Liver (tissue), 9 donors: ENCODE data around the gene TMBIM6. TPM values are rescaled to one million over a fixed set of nuclear protein-coding genes. Genes with fewer than 3 reads are reported as not detected.

Experiments used
- DNase-seq: peaks from one replicate; pipeline ENCODE4 v3.0.0-alpha.2; 2017; ENCODE audit warnings: low spot score
- H3K27ac ChIP-seq, 2 donors: one replicate each; pipeline ENCODE4 v1.7.0; 2013; ENCODE audit warnings: inconsistent platforms in 2 of 2, low read length in 2 of 2, control low read depth in 1 of 2, low read depth in 1 of 2, mild to moderate bottlenecking in 1 of 2
- H3K27me3 ChIP-seq, 4 donors: one replicate each; pipeline versions ENCODE4 v1.6.1 to v1.7.0; 2013; ENCODE audit warnings: low read length in 3 of 4, inconsistent platforms in 1 of 4, mild to moderate bottlenecking in 1 of 4, moderate library complexity in 1 of 4; ENCODE audit not compliant: control insufficient read depth in 4 of 4, insufficient read depth in 4 of 4
- H3K36me3 ChIP-seq, 4 donors: one replicate each; pipeline versions ENCODE4 v1.6.1 to v1.7.0; 2013; ENCODE audit warnings: low read length in 3 of 4, mild to moderate bottlenecking in 3 of 4, low read depth in 1 of 4, moderate library complexity in 1 of 4; ENCODE audit not compliant: control insufficient read depth in 4 of 4, insufficient read depth in 3 of 4
- H3K4me1 ChIP-seq, 4 donors: one replicate each; pipeline versions ENCODE4 v1.6.1 to v1.7.0; 2013; ENCODE audit warnings: low read length in 3 of 4, mild to moderate bottlenecking in 3 of 4, moderate library complexity in 1 of 4; ENCODE audit not compliant: control insufficient read depth in 4 of 4, insufficient read depth in 4 of 4
- H3K4me3 ChIP-seq, 3 donors: one replicate each; pipeline versions ENCODE4 v1.6.1 to v1.7.0; 2013; ENCODE audit warnings: low read length in 3 of 3, control low read depth in 1 of 3, low read depth in 1 of 3, mild to moderate bottlenecking in 1 of 3
- H3K9ac ChIP-seq, 2 donors: one replicate each; pipeline ENCODE4 v1.7.0; 2013; ENCODE audit warnings: low read length in 2 of 2, mild to moderate bottlenecking in 2 of 2, moderate library complexity in 2 of 2, control low read depth in 1 of 2, low read depth in 1 of 2
- H3K9me3 ChIP-seq, 4 donors: one replicate each; pipeline versions ENCODE4 v1.6.1 to v1.7.0; 2013; ENCODE audit warnings: low read length in 3 of 4; ENCODE audit not compliant: control insufficient read depth in 4 of 4
- EGR1 ChIP-seq, 2 donors: IDR thresholded peaks; 2 replicates each; pipeline ENCODE4 v1.6.1; 2016 to 2018; ENCODE audit warnings: antibody characterized with exemption in 2 of 2, low read depth in 2 of 2
- FOXA1 ChIP-seq: IDR thresholded peaks from 2 replicates; pipeline ENCODE4 v1.6.1; 2016; ENCODE audit warnings: antibody characterized with exemption
- FOXA2 ChIP-seq: IDR thresholded peaks from 2 replicates; pipeline ENCODE4 v1.6.1; 2016; ENCODE audit warnings: antibody characterized with exemption
- GABPA ChIP-seq, 2 donors: IDR thresholded peaks in 1 of 2; conservative IDR thresholded peaks in 1 of 2; 2 replicates each; pipeline ENCODE4 v1.6.1; 2016; ENCODE audit warnings: antibody characterized with exemption in 2 of 2, mild to moderate bottlenecking in 1 of 2, moderate library complexity in 1 of 2
- HNF4A ChIP-seq, 2 donors: conservative IDR thresholded peaks; 2 replicates each; pipeline ENCODE4 v1.6.1; 2016; ENCODE audit warnings: antibody characterized with exemption in 2 of 2, mild to moderate bottlenecking in 2 of 2
- JUND ChIP-seq, 2 donors: IDR thresholded peaks; 2 replicates each; pipeline ENCODE4 v1.6.1; 2016; ENCODE audit warnings: antibody characterized with exemption in 2 of 2
- MAX ChIP-seq: IDR thresholded peaks from 2 replicates; pipeline ENCODE4 v1.6.1; 2016; ENCODE audit warnings: antibody characterized with exemption
- NR2F2 ChIP-seq: IDR thresholded peaks from 2 replicates; pipeline ENCODE4 v1.6.1; 2016; ENCODE audit warnings: antibody characterized with exemption
- RAD21 ChIP-seq, 2 donors: IDR thresholded peaks; 2 replicates each; pipeline ENCODE4 v1.6.1; 2016; ENCODE audit warnings: antibody characterized with exemption in 2 of 2, mild to moderate bottlenecking in 2 of 2
- REST ChIP-seq: IDR thresholded peaks from 2 replicates; pipeline ENCODE4 v1.6.1; 2016; ENCODE audit warnings: antibody characterized with exemption, mild to moderate bottlenecking
- RXRA ChIP-seq, 2 donors: IDR thresholded peaks; 2 replicates each; pipeline ENCODE4 v1.6.1; 2017 to 2018; ENCODE audit warnings: antibody characterized with exemption in 2 of 2, mild to moderate bottlenecking in 1 of 2
- SP1 ChIP-seq: IDR thresholded peaks from 2 replicates; pipeline ENCODE4 v1.6.1; 2018; ENCODE audit warnings: antibody characterized with exemption, mild to moderate bottlenecking
- TAF1 ChIP-seq: conservative IDR thresholded peaks from 2 replicates; pipeline ENCODE4 v1.6.1; 2016; ENCODE audit warnings: antibody characterized with exemption, mild to moderate bottlenecking
- YY1 ChIP-seq: IDR thresholded peaks from 2 replicates; pipeline ENCODE4 v1.6.1; 2016; ENCODE audit warnings: antibody characterized with exemption, mild to moderate bottlenecking
- WGBS: extraction: QIAGEN DNeasy Blood & Tissue Kit; methylation state at CpG from one replicate; pipeline ENCODE4 v1.1.7; 2013; 5-methylcytosine and 5-hydroxymethylcytosine counted together
- polyA plus RNA-seq, 2 donors: library from polyadenylated mRNA; stranded (reverse) in 1 of 2; unstranded in 1 of 2; fragments of 200-250 nt in 1 of 2; fragments of >200 nt in 1 of 2; fragmentation: Nextera tagmentation in 1 of 2; extraction: Ambion mirVana in 1 of 2; gene quantifications; one replicate each; pipeline versions ENCODE4 v1.2.1 to v1.2.3, GENCODE V29; 2013 to 2015
- total RNA-seq, 2 donors: library from RNA; depleted of rRNA; stranded (reverse); fragments of >200 nt; gene quantifications; one replicate each; pipeline ENCODE4 v1.2.3, GENCODE V29; 2014
- TF ChIP-seq, protein P1 (sequence below): fragments of 150-350 bp; IDR thresholded peaks from 2 replicates; pipeline ENCODE4 v1.5.1; 2017; ENCODE audit warnings: improper control_type of control experiment, low read depth, low read length; ENCODE audit not compliant: missing input control
- donor health status: healthy.
- donor health status: healthy.
- donor health status: healthy.
- donor health status: healthy.
- donor health status: healthy.

TMBIM6 gene
- total and polyA plus RNA-seq, 4 donors: 464 to 1,207 (median 713) TPM

GRCh38 chr12:49789992-49790391 lies 48.6 kb downstream of the TMBIM6 start:
- TF ChIP-seq SP1 (no peak), FOXA2 (no peak), JUND (IDR thresholded peaks at IDR 0.05) (no peak), MAX (no peak), TAF1 (no peak), NR2F2 (no peak), EGR1 (IDR thresholded peaks at IDR 0.05; ENCODE audit: low read depth in 2 of 2) (no peak), RXRA (IDR thresholded peaks at IDR 0.05) (no peak), HNF4A (conservative IDR thresholded peaks at IDR 0.05) (no peak), YY1 (no peak), RAD21 (IDR thresholded peaks at IDR 0.05) (no peak), REST (no peak)
- H3K4me3 ChIP-seq: no peak overlapping the region
- no peak for DNase-seq
- H3K27me3 ChIP-seq: no peaks in the 10 kb centered on the region
- WGBS: 73% methylated on average over 3 of the region's 3 CpGs
- H3K4me1 ChIP-seq: no peaks in the 10 kb centered on the region
- H3K9me3 ChIP-seq: peaks cover 0 to 4% (median 0%) of the 10 kb centered on the region in 4 donors
- no peak overlapping the region for H3K27ac ChIP-seq
- peaks cover 0 to 7% (median under 1%) of the 10 kb centered on the region in 4 donors for H3K36me3 ChIP-seq
- H3K9ac ChIP-seq: no peak overlapping the region

DNA sequence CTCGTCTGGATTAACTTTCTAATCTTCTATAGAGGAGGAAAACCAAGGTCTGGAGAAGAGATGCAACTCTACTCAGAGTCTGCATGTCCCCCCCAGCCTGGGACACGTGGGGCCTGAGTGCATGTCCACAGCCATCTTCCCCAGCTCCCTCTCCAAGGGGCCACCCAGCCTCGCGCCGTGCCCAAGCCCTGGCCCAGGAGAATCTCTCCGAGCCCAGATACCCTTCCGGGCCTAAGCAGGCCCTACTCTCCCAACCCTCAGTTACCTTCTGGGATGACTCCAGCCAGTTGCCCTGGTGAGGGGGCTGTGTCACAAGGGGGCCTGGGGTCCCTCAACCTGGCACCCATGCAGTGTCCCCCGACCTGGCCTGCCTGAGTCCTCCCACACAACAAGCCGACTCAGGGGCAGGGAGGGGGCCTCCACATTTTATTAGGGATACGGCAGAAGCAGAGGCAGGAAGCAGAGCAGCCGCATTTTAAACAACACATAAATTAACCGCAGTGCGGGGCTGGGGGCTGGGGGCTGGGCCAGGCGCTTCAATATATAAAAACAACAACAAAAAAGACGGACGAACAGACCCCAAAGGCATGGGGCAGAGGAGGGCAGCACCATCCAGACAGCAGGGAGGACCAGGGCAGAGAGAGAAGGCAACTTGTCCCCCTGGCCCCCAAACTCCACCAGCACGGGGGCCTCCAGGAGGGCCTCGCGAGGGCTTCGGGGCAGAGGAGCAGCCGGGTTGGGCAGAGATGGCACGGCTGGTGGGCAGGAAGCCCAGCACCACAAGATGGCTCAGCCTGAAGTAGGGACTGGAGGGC lies 49.6 kb downstream of the TMBIM6 start:
- Histone ChIP-seq H3K27me3 (no peaks in the 10 kb centered on the region), H3K9me3 (peaks cover 0 to 4% (median 0%) of the 10 kb centered on the region in 4 donors), H3K4me1 (no peaks in the 10 kb centered on the region), H3K27ac (no peak overlapping the region), H3K36me3 (peaks cover 0 to 8% (median 2%) of the 10 kb centered on the region in 4 donors), H3K9ac (no peak overlapping the region), H3K4me3 (no peak overlapping the region)
- DNase-seq: no peak
- TF ChIP-seq FOXA2: no peak
- no peak for TF ChIP-seq FOXA1
- no peak for TF ChIP-seq REST
- no peak for TF ChIP-seq MAX
- TF ChIP-seq NR2F2: no peak
- TF ChIP-seq SP1: no peak
- TF ChIP-seq, protein P1, sequence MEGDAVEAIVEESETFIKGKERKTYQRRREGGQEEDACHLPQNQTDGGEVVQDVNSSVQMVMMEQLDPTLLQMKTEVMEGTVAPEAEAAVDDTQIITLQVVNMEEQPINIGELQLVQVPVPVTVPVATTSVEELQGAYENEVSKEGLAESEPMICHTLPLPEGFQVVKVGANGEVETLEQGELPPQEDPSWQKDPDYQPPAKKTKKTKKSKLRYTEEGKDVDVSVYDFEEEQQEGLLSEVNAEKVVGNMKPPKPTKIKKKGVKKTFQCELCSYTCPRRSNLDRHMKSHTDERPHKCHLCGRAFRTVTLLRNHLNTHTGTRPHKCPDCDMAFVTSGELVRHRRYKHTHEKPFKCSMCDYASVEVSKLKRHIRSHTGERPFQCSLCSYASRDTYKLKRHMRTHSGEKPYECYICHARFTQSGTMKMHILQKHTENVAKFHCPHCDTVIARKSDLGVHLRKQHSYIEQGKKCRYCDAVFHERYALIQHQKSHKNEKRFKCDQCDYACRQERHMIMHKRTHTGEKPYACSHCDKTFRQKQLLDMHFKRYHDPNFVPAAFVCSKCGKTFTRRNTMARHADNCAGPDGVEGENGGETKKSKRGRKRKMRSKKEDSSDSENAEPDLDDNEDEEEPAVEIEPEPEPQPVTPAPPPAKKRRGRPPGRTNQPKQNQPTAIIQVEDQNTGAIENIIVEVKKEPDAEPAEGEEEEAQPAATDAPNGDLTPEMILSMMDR: no peak
- no peak for TF ChIP-seq GABPA (IDR thresholded peaks at IDR 0.05 in 1 of 2, conservative IDR thresholded peaks at IDR 0.05 in 1 of 2)
- TF ChIP-seq HNF4A (conservative IDR thresholded peaks at IDR 0.05): no peak
- WGBS: 90% methylated on average over 22 of the region's 22 CpGs
